ENCODE results near the gene PCDHGC4.
A peak's percentile ranks its signal among the peaks of the same experiment; 100 is the strongest.

PCDHGC4 gene

GRCh38 chr5:141508798-141509611, 24.2 kb downstream of the PCDHGC4 start:
- DNase-seq (ENCODE audit: extremely low read depth, low read depth) = peak; percentile 96
- TF ChIP-seq CTCF (IDR thresholded peaks at IDR 0.05; ENCODE audit: low read depth, low read length) = no peak

GRCh38 chr5:141510160-141510559, 25.3 kb downstream of the PCDHGC4 start:
- TF ChIP-seq CTCF (IDR thresholded peaks at IDR 0.05; ENCODE audit: low read depth, low read length) = no peak
- DNase-seq (ENCODE audit: extremely low read depth, low read depth) = no peak

- DNase-seq (ENCODE audit: extremely low read depth, low read depth) = no peak
- no peak for TF ChIP-seq CTCF (IDR thresholded peaks at IDR 0.05; ENCODE audit: low read depth, low read length)
Measured at GRCh38 chr5:141510850-141511601, 26.2 kb downstream of the PCDHGC4 start.

GRCh38 chr5:141511771-141512325, 27.0 kb downstream of the PCDHGC4 start:
- no peak for TF ChIP-seq CTCF (IDR thresholded peaks at IDR 0.05; ENCODE audit: low read depth, low read length)
- DNase-seq (ENCODE audit: extremely low read depth, low read depth) = no peak

- DNase-seq (ENCODE audit: extremely low read depth, low read depth) = no peak
- peak; percentile 74 for TF ChIP-seq CTCF (IDR thresholded peaks at IDR 0.05; ENCODE audit: low read depth, low read length)
Measured at GRCh38 chr5:141512390-141512910, 27.6 kb downstream of the PCDHGC4 start.

- no peak for DNase-seq (ENCODE audit: extremely low read depth, low read depth)
- TF ChIP-seq CTCF (IDR thresholded peaks at IDR 0.05; ENCODE audit: low read depth, low read length) = no peak
Measured at GRCh38 chr5:141512911-141513626, 28.2 kb downstream of the PCDHGC4 start.
